ENCODE measurements around the gene SPESP1.

DNA sequence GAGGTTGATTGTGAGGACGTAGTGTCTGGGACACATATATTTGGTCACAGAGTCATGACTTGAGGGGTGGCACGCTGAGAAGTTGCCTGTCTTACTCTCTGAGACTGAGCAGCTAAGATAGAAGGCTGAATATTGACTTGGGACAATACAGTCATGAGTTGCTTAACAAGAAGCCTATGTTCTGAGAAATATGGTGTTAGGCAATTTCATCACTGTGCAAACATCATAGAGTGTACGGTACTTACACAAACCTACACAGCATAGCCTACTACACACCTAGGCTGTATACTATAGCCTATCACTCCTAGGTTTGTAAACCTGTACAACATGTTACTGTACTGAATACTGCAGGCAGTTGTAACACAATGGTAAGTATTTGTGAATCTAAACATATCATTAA is 30.3 kb upstream of the SPESP1 start:
- no peak for TF ChIP-seq POLR2A (IDR thresholded peaks at IDR 0.05)
- TF ChIP-seq, protein P1, sequence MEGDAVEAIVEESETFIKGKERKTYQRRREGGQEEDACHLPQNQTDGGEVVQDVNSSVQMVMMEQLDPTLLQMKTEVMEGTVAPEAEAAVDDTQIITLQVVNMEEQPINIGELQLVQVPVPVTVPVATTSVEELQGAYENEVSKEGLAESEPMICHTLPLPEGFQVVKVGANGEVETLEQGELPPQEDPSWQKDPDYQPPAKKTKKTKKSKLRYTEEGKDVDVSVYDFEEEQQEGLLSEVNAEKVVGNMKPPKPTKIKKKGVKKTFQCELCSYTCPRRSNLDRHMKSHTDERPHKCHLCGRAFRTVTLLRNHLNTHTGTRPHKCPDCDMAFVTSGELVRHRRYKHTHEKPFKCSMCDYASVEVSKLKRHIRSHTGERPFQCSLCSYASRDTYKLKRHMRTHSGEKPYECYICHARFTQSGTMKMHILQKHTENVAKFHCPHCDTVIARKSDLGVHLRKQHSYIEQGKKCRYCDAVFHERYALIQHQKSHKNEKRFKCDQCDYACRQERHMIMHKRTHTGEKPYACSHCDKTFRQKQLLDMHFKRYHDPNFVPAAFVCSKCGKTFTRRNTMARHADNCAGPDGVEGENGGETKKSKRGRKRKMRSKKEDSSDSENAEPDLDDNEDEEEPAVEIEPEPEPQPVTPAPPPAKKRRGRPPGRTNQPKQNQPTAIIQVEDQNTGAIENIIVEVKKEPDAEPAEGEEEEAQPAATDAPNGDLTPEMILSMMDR (IDR thresholded peaks at IDR 0.05) = no peak
